Cortex of kidney (tissue), 1 donor: ENCODE data around the gene BIVM.
"Not testable (repeated sequence)": the region's sequence is repeated elsewhere in the genome, so short reads cannot be mapped to it uniquely, and the experiment has no call there.

Experiments
- DNase-seq: peaks from one replicate; lab custom pipeline; 2025; lab: John Stamatoyannopoulos, UW

BIVM gene, protein sequence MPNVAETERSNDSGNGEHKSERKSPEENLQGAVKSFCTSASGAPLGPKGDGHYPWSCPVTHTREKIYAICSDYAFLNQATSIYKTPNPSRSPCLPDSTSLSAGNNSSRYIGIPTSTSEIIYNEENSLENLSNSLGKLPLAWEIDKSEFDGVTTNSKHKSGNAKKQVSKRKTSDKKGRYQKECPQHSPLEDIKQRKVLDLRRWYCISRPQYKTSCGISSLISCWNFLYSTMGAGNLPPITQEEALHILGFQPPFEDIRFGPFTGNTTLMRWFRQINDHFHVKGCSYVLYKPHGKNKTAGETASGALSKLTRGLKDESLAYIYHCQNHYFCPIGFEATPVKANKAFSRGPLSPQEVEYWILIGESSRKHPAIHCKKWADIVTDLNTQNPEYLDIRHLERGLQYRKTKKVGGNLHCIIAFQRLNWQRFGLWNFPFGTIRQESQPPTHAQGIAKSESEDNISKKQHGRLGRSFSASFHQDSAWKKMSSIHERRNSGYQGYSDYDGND

DNA sequence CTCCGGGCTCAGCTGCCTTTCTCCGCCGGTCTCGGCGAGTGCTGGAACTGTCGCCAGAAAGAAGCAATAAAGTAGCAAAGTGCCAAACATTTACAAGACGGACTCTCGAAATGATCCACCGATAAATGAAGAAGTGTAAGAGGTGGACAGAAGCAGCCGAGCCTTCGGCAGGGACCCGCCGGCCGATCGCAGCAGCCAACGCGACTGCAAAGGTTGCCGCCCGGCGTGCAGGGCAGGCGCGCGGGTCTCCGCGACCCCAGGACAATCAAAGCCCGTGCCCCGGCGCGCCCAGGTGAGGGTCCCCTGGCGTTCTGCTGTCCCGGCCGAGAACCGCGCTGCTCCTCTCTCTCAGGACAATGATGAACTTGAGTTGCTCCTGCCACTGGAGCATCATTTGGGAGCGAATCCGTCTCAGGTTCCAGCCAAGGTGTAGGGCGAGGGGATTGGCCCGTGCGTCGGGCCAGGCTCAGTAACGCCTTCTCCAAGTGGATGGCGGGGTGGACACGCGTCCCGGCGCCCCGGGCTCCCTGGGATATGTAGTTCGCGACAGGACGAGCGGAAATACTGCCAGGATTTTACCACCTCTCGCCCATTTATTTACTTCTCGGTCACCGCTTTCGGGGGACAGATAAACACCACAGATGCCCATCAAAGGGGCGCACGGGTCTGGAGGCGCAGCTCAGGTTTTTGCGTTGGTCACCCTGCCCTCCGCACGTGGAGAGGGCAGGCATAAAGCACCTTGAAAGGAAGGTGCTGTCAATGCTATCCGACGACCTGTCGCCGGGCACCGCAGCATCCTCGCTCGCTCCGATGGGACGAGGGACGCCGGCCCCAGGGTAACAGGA lies at the start of gene BIVM, which contains the start of gene POGLUT2:
Gene BIVM (plus strand): TSS at position 539 of the 845 bp plus-strand sequence. CDS start 8,149 bp downstream, outside the sequence.
Gene POGLUT2 (minus strand): TSS at position 396 of the 845 bp plus-strand sequence. CDS start 306 bp downstream, at position 90.
- DNase-seq, result no peak

DNA sequence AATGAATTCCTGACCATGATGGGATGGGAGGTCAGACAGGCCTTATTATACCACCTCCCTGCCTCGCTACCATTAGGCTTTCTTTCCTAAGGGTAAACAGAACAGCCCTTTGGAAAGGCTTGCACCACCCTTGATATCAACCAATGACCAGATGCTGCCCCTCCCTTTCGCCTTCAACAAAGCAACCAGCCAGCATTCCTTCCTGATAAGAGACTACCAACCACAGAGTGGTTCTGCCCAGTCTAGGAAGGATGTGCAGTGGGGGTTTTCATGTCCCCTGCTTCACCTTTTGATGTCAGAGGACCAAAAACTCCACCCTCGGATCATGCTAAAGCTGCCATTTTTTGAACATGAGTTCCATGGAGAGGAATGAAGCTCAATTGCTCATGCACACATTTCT lies 47.0 kb upstream of the BIVM start:
- no peak for DNase-seq

DNA sequence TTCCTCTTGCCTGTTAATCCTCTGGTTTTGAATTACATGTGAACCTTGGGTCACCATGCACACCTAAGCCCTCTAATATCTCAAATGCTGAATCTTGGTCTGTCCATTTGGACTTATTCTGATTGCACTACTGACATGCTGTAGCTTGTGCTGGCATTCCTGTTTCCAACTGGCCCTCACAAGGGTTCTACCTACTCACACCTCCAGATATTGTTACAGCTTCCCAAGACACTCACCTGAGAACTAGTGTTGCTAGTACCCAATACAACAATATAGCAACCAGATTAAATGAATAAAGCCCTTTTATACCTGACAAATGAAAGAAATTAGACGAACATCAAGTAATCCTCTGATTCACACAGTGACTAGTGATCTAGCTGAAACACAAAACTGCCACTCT lies 41.9 kb upstream of the BIVM start:
- no peak for DNase-seq

DNA sequence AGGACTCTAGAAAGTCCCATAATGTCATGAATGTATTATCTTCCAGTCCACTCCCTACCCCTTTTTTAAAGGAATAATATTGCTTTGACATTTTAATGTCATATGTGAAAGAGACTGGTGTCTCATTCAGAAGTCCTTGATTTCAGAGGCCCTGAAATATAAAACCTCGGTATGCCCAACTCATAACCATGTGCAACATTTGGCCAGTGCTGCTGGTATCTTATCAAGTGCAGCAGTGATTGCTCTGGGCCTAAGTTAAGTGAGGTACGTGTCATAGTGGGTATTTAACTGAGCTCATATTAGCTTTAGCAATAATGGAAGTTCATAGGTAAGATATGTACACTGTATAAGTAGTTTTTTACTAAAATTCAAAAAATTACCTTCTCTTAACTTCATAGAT lies 40.1 kb upstream of the BIVM start:
- no peak for DNase-seq

DNA sequence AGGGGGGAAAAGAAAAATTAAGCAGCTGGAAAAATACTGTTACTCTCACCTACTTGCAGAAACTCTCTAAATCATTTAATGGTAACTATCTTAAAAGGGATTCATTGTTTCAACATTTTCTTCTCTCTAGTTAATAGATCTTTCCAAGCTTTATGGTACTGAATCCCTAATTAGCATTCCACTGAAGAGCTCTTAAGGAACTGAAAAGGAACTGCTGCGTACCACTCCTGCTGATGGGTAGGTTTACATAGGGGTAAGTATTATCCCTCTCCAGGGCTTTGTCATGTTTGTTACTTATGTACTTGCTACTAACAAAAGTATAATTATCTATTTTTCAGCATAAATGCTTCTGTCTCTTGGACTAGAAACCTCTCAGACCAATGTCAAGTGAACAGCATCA lies 37.8 kb upstream of the BIVM start:
- no peak for DNase-seq

DNA sequence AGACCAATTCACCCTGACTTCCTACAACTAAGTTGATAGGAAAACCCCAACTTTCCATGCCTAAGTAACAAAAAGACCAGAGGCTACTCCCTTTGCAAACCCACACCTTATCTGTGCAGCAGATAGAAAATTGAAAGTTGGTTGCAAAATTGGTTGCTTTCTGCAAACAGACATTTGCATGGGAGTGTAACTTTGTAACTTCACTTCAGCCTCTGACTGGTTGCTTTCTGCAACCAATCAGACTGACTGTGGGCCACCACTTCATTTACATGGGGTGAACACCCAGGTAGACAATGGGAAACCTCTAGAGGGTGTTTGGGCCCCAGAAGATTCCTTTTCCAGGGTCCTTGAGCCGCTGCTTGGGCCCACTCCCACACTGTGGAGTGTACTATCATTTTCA lies 35.2 kb upstream of the BIVM start:
- no peak for DNase-seq

DNA sequence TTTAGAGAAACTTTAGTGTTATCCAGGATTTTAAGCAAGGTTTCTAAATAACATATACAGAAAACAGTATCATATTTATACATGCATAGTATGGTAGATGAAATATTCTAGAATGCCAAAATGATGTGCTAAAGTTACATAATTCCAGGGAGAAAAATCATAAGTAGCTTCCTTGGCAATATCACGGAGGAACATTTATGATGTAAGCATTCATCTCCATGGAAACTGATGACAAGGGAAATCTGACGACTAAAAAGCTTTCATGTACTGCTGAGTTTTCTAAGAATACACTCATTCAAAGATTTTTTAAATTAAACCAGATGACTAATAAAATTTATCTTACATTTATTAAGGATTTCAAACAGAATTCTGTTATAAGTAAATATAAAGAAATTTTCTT lies 30.0 kb upstream of the BIVM start:
- no peak for DNase-seq

DNA sequence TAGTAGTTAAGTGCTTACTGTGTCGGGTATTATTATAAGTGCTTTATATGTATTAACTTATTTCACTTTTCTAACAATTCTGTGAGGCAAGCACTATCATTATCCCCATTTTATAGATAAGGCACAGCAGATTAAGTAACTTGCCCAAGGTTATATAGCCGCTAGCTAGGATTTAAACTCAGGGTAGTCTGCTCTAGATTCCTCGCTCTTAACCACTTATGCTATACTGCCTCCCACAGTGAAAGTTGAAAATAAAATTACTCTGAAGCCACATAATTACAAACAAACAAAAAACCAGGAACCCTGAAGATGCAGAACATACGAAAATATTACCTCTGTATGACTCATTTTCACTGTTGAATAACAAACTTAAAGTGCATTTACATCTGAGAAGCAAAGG lies 29.2 kb upstream of the BIVM start:
- DNase-seq, result no peak

DNA sequence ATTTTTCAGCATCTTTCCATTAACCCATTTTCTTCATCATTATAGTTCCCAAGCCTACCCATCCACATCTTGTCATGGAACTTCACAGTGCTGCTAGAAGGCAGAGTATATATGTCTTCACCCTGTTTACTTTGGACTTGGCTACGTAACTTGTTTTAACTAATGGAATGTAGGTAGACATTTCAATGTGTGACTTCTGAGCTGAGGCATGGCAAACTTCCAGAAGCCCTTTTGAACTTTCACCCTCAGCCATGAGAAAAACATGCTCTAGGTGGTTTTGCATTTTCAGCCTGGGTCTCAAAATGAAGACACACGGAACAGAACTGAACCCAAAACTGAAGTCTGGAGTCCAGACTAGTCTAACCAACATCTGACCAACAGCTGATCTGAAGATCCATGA lies 28.5 kb upstream of the BIVM start:
- DNase-seq, result no peak

DNA sequence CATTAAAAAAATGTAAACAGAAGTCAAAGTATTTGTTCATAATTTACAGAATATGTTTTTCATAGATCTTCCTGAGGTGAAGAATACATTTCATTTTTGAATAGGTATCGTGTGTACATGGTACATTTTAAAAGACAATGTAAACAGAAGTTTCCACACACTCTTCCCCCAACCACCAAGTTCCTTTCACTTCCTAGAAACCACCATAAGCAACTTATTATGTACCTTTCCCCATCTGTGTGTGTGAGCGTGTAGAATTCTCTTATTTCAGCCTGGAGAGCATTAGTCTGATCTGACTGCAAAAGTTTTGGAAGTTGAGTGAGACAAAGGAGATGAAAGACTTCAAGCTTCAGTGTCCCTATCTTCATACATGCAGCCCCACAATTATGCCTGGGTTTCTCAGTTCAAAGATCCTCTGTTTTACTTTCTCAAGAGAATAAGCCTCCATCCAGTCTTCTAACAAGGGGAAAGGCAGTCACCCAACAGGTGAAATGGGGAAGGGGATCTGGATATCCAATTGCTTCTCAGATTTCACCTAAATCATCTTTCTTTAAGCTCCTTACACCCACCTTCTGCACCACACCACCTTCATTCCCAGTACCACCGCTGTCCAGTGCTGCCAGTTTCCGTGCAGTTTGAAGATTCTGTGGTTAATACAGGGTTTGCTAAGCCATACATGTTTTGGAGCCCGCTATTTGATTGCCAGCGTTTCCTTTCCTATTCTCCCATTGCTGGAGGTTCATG lies 27.4 kb upstream of the BIVM start:
- DNase-seq, result no peak

DNA sequence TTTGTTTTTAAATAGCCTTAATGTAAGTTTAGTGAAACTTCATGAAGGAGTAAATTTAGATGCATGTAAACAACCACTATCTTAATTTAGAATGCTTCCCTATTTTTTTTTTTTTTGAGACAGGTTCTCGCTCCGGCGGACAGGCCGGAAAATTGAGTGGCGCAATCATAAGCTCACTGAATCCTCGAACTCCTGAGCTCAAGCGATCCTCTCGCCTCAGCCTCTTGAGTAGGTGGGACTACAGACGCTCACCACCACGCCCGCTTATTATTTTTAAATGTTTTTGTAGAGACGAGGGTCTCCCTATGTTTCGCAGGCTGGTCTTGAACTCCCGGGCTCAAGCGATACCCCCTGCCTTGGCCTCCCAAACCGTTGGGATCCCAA lies 26.9 kb upstream of the BIVM start:
- DNase-seq, result no peak

DNA sequence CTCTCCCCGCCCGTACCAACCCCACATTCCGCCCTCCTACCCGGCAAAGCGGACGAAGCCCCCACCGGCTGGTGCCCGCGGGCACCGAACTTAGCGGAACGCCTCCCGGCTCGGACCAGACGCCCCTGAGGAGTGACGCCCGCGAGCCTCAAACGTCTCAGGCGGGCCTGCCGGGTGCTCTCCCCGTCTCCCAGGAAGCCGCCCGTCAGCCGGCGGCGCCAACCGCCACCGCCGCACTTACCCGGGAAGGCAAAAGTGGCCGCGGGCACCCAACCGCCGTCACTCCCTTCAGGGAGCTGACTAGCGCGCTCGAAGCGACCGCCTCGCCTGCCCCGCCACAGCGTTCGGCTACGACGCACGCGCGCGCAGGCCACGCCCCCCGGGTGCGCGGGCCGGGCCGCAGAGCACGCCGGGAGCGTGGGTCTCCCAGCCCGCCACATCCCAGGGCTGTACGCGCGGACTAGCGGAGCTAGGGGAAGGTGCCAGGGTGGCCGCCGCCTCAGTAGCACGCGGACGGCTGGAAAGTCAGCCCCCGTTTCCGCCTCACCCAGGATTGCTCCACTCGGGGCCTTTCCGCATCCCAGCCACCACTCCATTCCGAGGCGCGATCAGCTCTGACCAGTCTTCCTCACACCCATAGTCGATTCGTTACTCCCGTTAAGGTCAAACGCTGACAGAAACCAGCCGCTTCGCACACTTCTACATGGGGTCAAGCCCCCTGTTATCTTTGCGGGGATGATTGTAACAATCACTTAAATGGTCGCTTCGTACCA lies 25.3 kb upstream of the BIVM start, which contains the start of gene TEX30:
Gene TEX30 (minus strand): TSS at position 346 of the 773 bp plus-strand sequence. CDS start 3,760 bp downstream, outside the sequence.
- peak; percentile 44 for DNase-seq

DNA sequence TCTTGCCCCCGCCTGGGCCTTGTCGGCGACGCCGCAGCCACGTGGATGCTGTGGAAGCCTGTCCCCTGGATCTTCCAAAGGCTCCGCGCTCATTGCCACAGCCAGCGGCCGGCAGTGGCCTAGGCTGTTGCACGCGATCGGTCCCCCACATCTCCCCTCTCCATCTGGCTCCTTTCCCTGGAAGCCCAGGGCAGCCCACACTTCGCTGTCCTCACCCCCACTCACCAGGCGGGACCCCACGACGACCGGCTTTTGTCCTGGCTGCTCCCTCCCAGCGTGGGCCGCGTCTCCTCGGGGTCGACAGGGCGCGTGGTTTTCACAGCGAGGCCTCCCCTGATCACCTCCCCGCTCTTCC lies 24.7 kb upstream of the BIVM start:
- DNase-seq, result no peak

DNA sequence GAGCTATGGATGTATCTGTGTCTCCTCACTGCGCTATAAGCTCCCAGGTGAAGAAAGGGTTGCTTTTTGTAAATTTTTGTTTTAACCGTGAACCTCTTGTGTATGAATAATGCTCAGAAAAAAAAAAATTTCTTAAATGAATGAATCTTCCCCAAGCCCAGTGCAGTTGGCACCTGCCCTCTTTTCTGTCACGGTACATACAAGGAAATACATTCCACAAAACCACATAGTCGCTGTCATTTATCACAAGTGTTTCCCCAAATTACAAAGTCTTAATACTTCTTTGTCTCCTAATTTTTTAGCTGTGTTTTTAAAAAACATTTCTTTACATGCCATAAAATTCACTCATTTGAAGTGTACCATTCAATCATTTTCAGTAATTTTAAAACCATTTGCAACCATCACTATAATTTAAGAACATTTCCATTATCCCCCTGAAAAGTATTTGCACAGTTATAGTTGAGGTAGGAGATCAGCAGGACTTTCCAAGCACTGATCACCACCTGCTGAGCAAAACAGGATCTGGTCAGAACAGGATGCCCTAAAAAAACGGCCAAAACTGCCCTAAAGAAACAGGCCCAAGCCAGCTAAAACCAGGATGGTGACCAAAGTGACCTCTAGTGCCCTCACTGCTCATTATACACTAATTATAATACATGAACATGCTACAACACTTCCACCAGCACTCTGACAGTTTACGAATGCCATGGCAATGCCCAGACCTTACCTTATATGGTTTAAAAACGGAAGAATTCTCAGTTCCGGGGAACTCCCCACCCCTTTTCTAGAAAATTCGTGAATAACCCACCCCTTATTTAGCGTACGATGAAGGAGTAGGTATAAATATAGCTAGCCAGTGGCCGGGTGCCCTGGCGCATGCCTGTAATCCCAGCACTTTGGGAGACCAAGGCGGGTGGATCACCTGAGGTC lies 24.1 kb upstream of the BIVM start:
- DNase-seq, result no peak

DNA sequence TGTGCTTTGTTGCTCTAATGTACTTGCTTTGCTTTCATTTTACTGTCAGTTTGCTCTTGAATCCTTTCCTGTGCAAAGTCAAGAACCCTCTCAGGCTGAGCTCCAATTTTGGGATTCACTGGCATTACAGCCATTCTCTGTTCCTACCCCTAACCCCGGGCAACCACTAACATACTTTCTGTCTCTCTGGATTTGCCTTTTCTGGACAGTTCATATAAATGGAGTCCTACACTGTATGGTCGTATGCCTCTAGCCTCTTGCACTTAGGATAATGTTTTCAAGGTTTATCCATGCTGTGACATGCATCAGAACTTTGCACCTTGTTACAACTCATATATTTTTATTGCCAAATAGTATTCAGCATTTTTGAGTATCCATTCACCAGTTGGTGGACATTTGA lies 22.6 kb upstream of the BIVM start:
- DNase-seq, result no peak

DNA sequence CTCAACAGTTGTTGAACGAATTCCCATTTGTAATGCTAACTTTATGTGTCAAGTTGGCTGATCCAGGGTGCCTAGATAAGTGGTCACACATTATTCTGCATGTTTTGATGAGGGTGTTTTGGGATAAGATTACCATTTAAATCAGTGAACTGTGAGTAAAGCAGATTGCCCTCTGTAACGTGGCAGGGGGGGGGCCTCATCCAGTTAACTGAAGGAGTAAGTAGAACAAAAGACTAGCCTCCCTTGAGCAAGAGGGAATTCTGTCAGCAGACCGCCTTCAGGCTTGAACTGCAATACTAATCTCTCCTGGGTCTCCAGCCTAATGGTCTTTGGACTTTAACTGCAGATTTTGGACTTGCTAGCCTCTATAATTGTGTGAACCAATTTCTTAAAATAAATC lies 21.2 kb upstream of the BIVM start:
- DNase-seq, result no peak

DNA sequence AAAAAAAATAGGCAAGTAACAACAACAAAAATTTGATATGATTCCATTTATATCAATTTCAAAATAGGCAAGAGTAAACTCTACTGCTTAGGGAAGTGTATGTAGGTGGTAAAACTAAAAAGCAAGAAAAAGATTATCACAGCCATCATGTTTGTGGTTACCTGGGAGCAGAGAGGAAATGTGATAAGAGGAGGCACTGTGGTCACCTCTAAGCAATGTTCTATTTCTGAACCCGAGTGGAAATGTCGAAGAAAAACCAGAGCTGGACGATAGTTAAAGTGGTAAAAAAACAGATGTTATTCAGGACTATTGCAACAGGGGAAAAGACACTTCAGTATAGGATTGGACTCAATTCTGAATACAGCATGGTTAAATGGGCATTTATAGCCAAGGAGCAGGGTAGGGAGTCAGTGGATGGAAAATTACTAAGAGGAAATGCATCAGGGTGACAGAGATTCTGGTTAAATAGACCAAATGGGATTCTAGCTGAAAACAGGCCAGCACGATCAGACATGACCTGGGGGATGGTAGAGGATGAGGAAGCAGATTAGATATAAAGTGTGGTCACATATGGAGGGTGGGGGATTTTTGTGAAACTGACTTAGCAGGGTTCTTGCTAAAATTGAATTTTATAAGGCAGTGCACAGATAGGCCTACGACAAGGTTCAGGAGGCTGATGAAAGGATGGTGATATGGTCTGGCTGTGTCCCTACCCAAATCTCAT lies 19.3 kb upstream of the BIVM start:
- DNase-seq, result no peak

DNA sequence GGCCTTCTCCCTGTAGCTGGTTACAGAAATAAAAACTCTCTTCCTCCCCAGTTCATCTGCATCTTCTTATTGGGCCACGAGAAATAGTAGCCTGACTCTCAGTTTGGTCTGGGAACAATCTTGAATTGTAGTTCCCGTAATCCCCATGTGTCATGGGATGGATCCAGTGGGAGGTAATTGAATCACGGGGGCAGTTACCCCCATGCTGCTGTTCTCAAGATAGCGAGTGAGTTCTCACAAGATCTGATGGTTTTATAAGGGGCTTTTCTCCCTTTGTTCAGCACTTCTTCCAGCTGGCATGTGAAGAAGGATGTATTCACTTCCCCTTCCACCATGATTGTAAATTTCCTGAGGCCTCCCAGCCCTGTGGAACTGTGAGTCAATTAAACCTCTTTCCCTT lies 18.3 kb upstream of the BIVM start:
- not testable (repeated sequence) for DNase-seq

DNA sequence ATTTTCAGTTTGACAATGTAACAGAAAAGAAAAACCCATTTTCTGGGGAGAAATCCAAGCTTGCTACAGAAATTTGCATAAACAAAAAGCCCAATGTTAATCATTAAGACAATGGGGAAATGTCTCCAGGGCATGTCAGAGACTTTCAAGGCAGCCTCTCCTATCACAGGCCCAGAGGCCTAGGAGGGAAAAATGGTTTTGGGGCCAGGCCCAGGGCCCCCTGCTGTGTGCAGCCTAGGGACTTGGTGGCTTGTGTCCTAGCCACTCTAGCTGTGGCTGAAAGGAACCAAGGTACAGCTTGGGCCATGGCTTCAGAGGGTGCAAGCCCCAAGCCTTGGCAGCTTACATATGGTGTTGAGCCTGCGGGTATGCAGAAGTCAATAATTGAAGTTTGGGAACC lies 17.3 kb upstream of the BIVM start:
- DNase-seq, result no peak

DNA sequence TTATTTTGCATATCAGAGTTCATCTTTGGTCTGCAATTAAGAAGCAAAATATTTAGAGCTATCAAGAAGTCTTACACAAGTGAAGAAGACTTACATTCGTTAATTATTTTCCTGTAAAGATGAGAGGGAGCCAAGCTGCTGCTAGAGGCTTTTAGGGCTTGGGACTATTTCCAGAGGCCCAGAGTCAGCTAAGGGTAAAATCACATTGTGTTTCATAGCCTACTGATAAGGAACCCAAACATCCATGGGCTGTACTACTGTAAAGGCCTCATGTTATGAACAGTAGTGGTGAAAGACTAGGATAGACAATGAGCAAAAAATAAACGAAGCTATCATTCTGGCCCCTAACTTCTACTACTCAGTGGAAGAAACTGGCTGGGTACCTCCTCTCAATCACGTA lies 14.4 kb upstream of the BIVM start:
- no peak for DNase-seq
